Fibroblast of peridontal ligament (primary cell): ENCODE data around the gene SUPT4H1.
A peak's percentile ranks its signal among the peaks of the same experiment; 100 is the strongest.
"Not testable (repeated sequence)": the region's sequence is repeated elsewhere in the genome, so short reads cannot be mapped to it uniquely, and the experiment has no call there.

Experiments used
- DNase-seq: peaks from one replicate; pipeline ENCODE4 v3.0.0-alpha.2; 2010; ENCODE audit errors: extremely low read depth

Gene SUPT4H1

GRCh38 chr17:58363457-58364185 is 11.6 kb upstream of the SUPT4H1 start:
- DNase-seq, result no peak

GRCh38 chr17:58362368-58363014 is 10.5 kb upstream of the SUPT4H1 start:
- no peak for DNase-seq

- DNase-seq, result no peak
Measured at GRCh38 chr17:58360296-58361063, 8.5 kb upstream of the SUPT4H1 start.

- DNase-seq, result no peak
Measured at GRCh38 chr17:58358408-58359172, 6.6 kb upstream of the SUPT4H1 start.

- no peak for DNase-seq
Measured at GRCh38 chr17:58357312-58358297, 5.6 kb upstream of the SUPT4H1 start.

GRCh38 chr17:58356231-58356630 is 4.2 kb upstream of the SUPT4H1 start:
- no peak for DNase-seq

- no peak for DNase-seq
Measured at GRCh38 chr17:58354541-58355216, 2.7 kb upstream of the SUPT4H1 start.

GRCh38 chr17:58353389-58353825 is 1.4 kb upstream of the SUPT4H1 start:
- no peak for DNase-seq

- DNase-seq, result peak; percentile 68
Measured at GRCh38 chr17:58352596-58353388, 791 bp upstream of the SUPT4H1 start.

GRCh38 chr17:58351182-58351581 is 819 bp downstream of the SUPT4H1 start:
- DNase-seq, result no peak

GRCh38 chr17:58348038-58348437 is 4.0 kb downstream of the SUPT4H1 start:
- DNase-seq, result no peak

GRCh38 chr17:58345500-58345899 is 6.5 kb downstream of the SUPT4H1 start:
- no peak for DNase-seq

GRCh38 chr17:58344791-58345157 is 7.2 kb downstream of the SUPT4H1 start:
- DNase-seq, result no peak

GRCh38 chr17:58344047-58344790 is 7.8 kb downstream of the SUPT4H1 start:
- DNase-seq, result no peak

GRCh38 chr17:58343131-58343530 is 8.9 kb downstream of the SUPT4H1 start:
- no peak for DNase-seq

GRCh38 chr17:58341861-58342475 is 10.0 kb downstream of the SUPT4H1 start:
- DNase-seq, result no peak

- DNase-seq, result not testable (repeated sequence)
Measured at GRCh38 chr17:58341136-58341860, 10.7 kb downstream of the SUPT4H1 start.
